NOMO-1 treated with dmso at 0.1 percent for 144 hours (cell line): ENCODE measurements around the gene BLOC1S3.
A peak's percentile ranks its signal among the peaks of the same experiment; 100 is the strongest.

ENCODE experiments used
- DNase-seq: peaks from one replicate; lab custom pipeline; 2025; ENCODE audit not compliant: unreplicated experiment; lab: John Stamatoyannopoulos, UW

BLOC1S3 gene

GRCh38 chr19:45178262-45179071 lies at the start of gene BLOC1S3:
TSS of gene BLOC1S3 (plus strand) at chr19:45178784. CDS start at chr19:45179297, 513 bp downstream.
- DNase-seq, result peak; percentile 99

GRCh38 chr19:45128806-45129205 lies 49.8 kb upstream of the BLOC1S3 start:
- DNase-seq, result no peak

GRCh38 chr19:45130236-45130635 lies 48.3 kb upstream of the BLOC1S3 start:
- DNase-seq, result no peak

GRCh38 chr19:45130888-45131615 lies 47.5 kb upstream of the BLOC1S3 start:
- no peak for DNase-seq

GRCh38 chr19:45133661-45134060 lies 44.9 kb upstream of the BLOC1S3 start:
- DNase-seq, result no peak

- DNase-seq, result no peak
These were observed 43.3 kb upstream of the BLOC1S3 start for GRCh38 chr19:45135176-45135885.

GRCh38 chr19:45136507-45137178 lies 41.9 kb upstream of the BLOC1S3 start:
- DNase-seq, result no peak

GRCh38 chr19:45137179-45137761 lies 41.3 kb upstream of the BLOC1S3 start:
- DNase-seq, result no peak

- no peak for DNase-seq
These were observed 40.3 kb upstream of the BLOC1S3 start for GRCh38 chr19:45138303-45138751.

GRCh38 chr19:45139286-45140143 lies 39.1 kb upstream of the BLOC1S3 start:
- no peak for DNase-seq

- DNase-seq, result no peak
These were observed 38.5 kb upstream of the BLOC1S3 start for GRCh38 chr19:45140144-45140503.

- no peak for DNase-seq
These were observed 38.1 kb upstream of the BLOC1S3 start for GRCh38 chr19:45140533-45140932.

GRCh38 chr19:45141203-45141900 lies 37.2 kb upstream of the BLOC1S3 start:
- no peak for DNase-seq

GRCh38 chr19:45142016-45142725 lies 36.4 kb upstream of the BLOC1S3 start:
- no peak for DNase-seq

GRCh38 chr19:45142726-45143110 lies 35.9 kb upstream of the BLOC1S3 start:
- no peak for DNase-seq

GRCh38 chr19:45144431-45145269 lies 33.9 kb upstream of the BLOC1S3 start:
- DNase-seq, result no peak

- DNase-seq, result no peak
These were observed 33.1 kb upstream of the BLOC1S3 start for GRCh38 chr19:45145270-45146189.
